ENCODE results near the gene SLC35C1. TPM values are rescaled to one million over a fixed set of nuclear protein-coding genes. Genes with fewer than 3 reads are reported as not detected.
A peak's percentile ranks its signal among the peaks of the same experiment; 100 is the strongest.

The SLC35C1 gene
- total and polyA plus RNA-seq, 9 of the 15 experiments (the other 6 are each of a cell fraction or from before 2014, with no cell fraction given), result 0.65 to 13.1 (median 2.4) TPM

DNA sequence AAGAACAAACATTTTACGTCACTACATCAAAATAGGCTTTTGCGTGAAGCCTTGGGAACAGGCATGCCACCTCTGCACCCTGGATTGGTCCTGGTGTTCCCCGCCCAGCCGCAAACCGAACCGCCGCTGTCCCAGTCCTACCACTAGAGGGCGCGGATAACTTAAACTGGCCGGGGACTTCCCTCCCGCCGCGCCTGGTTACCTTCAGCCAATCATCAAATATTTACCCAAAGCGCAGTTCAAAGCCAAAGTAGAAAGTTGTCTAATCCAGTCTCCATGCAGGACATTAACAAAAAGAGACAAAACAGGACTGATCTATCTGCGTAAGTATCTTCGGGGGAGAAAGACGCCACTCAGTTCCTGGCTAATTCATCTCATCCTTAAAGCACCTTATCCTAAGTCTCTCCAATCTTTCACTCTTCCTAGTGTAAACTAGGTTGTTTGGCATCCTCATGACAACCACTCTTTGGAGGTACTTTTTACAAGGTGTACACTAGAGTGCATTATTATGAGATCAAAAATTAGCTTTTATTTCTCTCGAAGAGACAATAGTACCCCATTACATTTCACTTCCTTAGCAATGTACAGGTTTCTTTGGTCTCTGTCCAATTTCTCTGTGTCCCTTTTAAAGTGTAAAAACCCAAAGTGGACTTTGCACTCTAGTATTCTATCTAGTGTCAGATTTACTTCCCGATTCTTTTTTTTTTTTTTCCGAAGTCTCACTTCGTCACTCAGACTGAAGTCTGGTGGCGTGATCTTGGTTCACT is 38.4 kb downstream of the SLC35C1 start:
- peaks cover 6% of the 10 kb centered on the region; the same call in 1 of the 2 replicates for H4K20me1 ChIP-seq (replicated peaks; ENCODE audit: control insufficient read depth, insufficient read depth, low read length)
- ATAC-seq (peak; percentile 62), DNase-seq (ENCODE audit: extremely low read depth in 1 of 4, low spot score in 3 of 4) (peak; percentile 88 to 92 (median 90)), FAIRE-seq (no peak)
- intact Hi-C loops (cut with micrococcal nuclease), result no loop called here
- no peaks in the 10 kb centered on the region for H3K9me1 ChIP-seq (ENCODE audit: control insufficient read depth, insufficient read depth, low read length)
- peak overlapping the region; percentile 70 for H3K4me2 ChIP-seq (ENCODE audit: insufficient read depth, low read length)
- ChIA-PET POLR2A (interaction anchor here (1.2 to 1.3 kb wide), 2 partner anchors 15 to 17 kb away, joined by 3 read pairs; no protein-coding TSS in a partner anchor), CTCF (ENCODE audit: low intra/inter-chr PET ratio) (interaction anchor here (0.6 to 0.7 kb wide), 3 partner anchors 193 to 407 kb away, joined by 3 to 6 read pairs (median 3); no protein-coding TSS in a partner anchor)
- H3K4me3 ChIP-seq, result no peak overlapping the region
- no peak overlapping the region for H3K27ac ChIP-seq (ENCODE audit: extremely low read depth, low read depth, low read length)
- H2AFZ ChIP-seq (ENCODE audit: low read depth, low read length), result peak overlapping the region; percentile 88
- BruUV-seq (replicated peaks), result no TSS peak
- in situ Hi-C loops (cut with MboI), result no loop called here
- H3K9me3 ChIP-seq (replicated peaks; ENCODE audit: control insufficient read depth, insufficient read depth, low read depth, low read length), result no peaks in the 10 kb centered on the region
- H3K4me1 ChIP-seq (replicated peaks in 1 of 2; ENCODE audit: control insufficient read depth in 2 of 2, insufficient read depth in 2 of 2, low read length in 2 of 2), result peaks cover 14 to 16% of the 10 kb centered on the region in 2 experiments; a peak in 4 of 5 replicates
- H3K36me3 ChIP-seq (ENCODE audit: control insufficient read depth, insufficient read depth, low read length), result no peaks in the 10 kb centered on the region
- H3K27me3 ChIP-seq (ENCODE audit: control insufficient read depth in 2 of 2, insufficient read depth in 2 of 2, low read length in 2 of 2), result no peaks in the 10 kb centered on the region
- 12% methylated on average over 21 of the region's 22 CpGs for WGBS (ENCODE audit: insufficient coverage, low coverage, missing lambda C conversion rate)
- H3K9ac ChIP-seq (ENCODE audit: insufficient read depth in 1 of 2, low read depth in 2 of 2, low read length in 2 of 2), result no peak overlapping the region
- H3K79me2 ChIP-seq (ENCODE audit: control insufficient read depth, insufficient read depth, low read length), result peaks cover 10% of the 10 kb centered on the region
- no peak for TF ChIP-seq KLF13 (tag; IDR thresholded peaks at IDR 0.05; ENCODE audit: borderline replicate concordance, low read depth)
- no peak for TF ChIP-seq ETV1 (tag; conservative IDR thresholded peaks at IDR 0.05; ENCODE audit: low read depth)
- TF ChIP-seq ATF1 (CRISPR knock-in tag; IDR thresholded peaks at IDR 0.05), result no peak
- TF ChIP-seq ATF1 (tag; IDR thresholded peaks at IDR 0.05), result peak; percentile 55; the same call in 1 of the 2 replicates
- TF ChIP-seq FOXJ2 (tag; IDR thresholded peaks at IDR 0.05), result no peak
- TF ChIP-seq GABPB2 (CRISPR knock-in tag; conservative IDR thresholded peaks at IDR 0.05), result no peak
- no peak; the same call in 1 of the 2 replicates for TF ChIP-seq NBN (IDR thresholded peaks at IDR 0.05; ENCODE audit: low read depth)
- no peak for TF ChIP-seq ASH1L (IDR thresholded peaks at IDR 0.05; ENCODE audit: borderline replicate concordance, low read depth, partially characterized antibody)
- TF ChIP-seq POLR3A (IDR thresholded peaks at IDR 0.05; ENCODE audit: borderline replicate concordance, extremely low read depth, insufficient read depth, insufficient read length), result no peak
- TF ChIP-seq FOXA3 (CRISPR knock-in tag; conservative IDR thresholded peaks at IDR 0.05 in 1 of 2, IDR thresholded peaks at IDR 0.05 in 1 of 2), result 0 out of 4 replicates have a peak, but pooled peaks of 1 of the 2 experiments have one; percentile 31
- TF ChIP-seq MXI1 (IDR thresholded peaks at IDR 0.05; ENCODE audit: low read depth, low read length), result no peak
- no peak for TF ChIP-seq FOXM1 (IDR thresholded peaks at IDR 0.05; ENCODE audit: low read depth)
- no peak for TF ChIP-seq FOXM1 (CRISPR knock-in tag; IDR thresholded peaks at IDR 0.05; ENCODE audit: low read depth)
- no peak for TF ChIP-seq KLF1 (tag; IDR thresholded peaks at IDR 0.05)
- TF ChIP-seq ARID3B (CRISPR knock-in tag; IDR thresholded peaks at IDR 0.05; ENCODE audit: borderline replicate concordance), result no peak
- TF ChIP-seq RAD21 (CRISPR knock-in tag; conservative IDR thresholded peaks at IDR 0.05 in 1 of 2, IDR thresholded peaks at IDR 0.05 in 1 of 2), result peak; percentile 47 to 71
- TF ChIP-seq XRCC3 (IDR thresholded peaks at IDR 0.05), result no peak
- no peak for TF ChIP-seq FUS (optimal IDR thresholded peaks at IDR 0.05; ENCODE audit: low read depth, low read length)

Measured in K562 (cell line).